ENCODE measurements around the gene RRM2. TPM values are rescaled to one million over a fixed set of nuclear protein-coding genes. Genes with fewer than 3 reads are reported as not detected.

The RRM2 gene
- polyA plus RNA-seq, 1 donor (not counting 4 experiments of a cell fraction or from before 2014, with no cell fraction given), result 25.7 TPM

- Histone ChIP-seq H3K9me3 (ENCODE audit: control insufficient read depth, low read depth, low read length) (no peaks in the 10 kb centered on the region), H3K9ac (ENCODE audit: control insufficient read depth, extremely low read depth, insufficient read depth, low read length) (no peak overlapping the region), H3K36me3 (ENCODE audit: control insufficient read depth in 2 of 2, extremely low read depth in 1 of 2, insufficient read depth in 2 of 2, low read length in 2 of 2) (no peaks in the 10 kb centered on the region), H2AFZ (ENCODE audit: control insufficient read depth, low read length) (no peak overlapping the region), H3K9me1 (ENCODE audit: control insufficient read depth, extremely low read depth, insufficient read depth, low read length) (no peaks in the 10 kb centered on the region), H3K4me1 (ENCODE audit: control insufficient read depth, extremely low read depth, insufficient read depth, low read length) (peaks cover 9% of the 10 kb centered on the region), H4K20me1 (ENCODE audit: control insufficient read depth, extremely low read depth, insufficient read depth, low read length) (no peaks in the 10 kb centered on the region), H3K4me2 (ENCODE audit: control insufficient read depth, extremely low read depth, insufficient read depth, low read depth, low read length) (no peak overlapping the region), H3K4me3 (ENCODE audit: control insufficient read depth in 2 of 3, extremely low read depth in 1 of 3, insufficient read depth in 2 of 3, low read depth in 1 of 3, low read length in 3 of 3) (no peak overlapping the region), H3K27ac (ENCODE audit: control insufficient read depth, insufficient read depth, low read length) (no peak overlapping the region), H3K79me2 (ENCODE audit: control insufficient read depth, insufficient read depth, low read length) (no peaks in the 10 kb centered on the region), H3K27me3 (ENCODE audit: control insufficient read depth, extremely low read depth, insufficient read depth, low read length) (no peaks in the 10 kb centered on the region)
- DNase-seq (ENCODE audit: low read depth, low spot score) (no peak), FAIRE-seq (no peak)
- dilution Hi-C loops (cut with MboI; ENCODE audit: extremely low pct_ligation_motif_present, low sequenced_read_pairs), result no loop called here
- no peak for TF ChIP-seq EZH2 (IDR thresholded peaks at IDR 0.05; ENCODE audit: low read length)
- no peak for TF ChIP-seq CTCF (optimal IDR thresholded peaks at IDR 0.05 in 1 of 3, IDR thresholded peaks at IDR 0.05 in 1 of 3, conservative IDR thresholded peaks at IDR 0.05 in 1 of 3; ENCODE audit: extremely low read depth in 1 of 3, insufficient read depth in 2 of 3, low read length in 3 of 3)
These were observed 44.2 kb downstream of the RRM2 start for GRCh38 chr2:10166676-10167292.

- Histone ChIP-seq H3K27me3 (ENCODE audit: control insufficient read depth, extremely low read depth, insufficient read depth, low read length) (no peaks in the 10 kb centered on the region), H3K4me1 (ENCODE audit: control insufficient read depth, extremely low read depth, insufficient read depth, low read length) (peaks cover 6% of the 10 kb centered on the region), H3K4me3 (ENCODE audit: control insufficient read depth in 2 of 3, extremely low read depth in 1 of 3, insufficient read depth in 2 of 3, low read depth in 1 of 3, low read length in 3 of 3) (no peak overlapping the region), H3K9me3 (ENCODE audit: control insufficient read depth, low read depth, low read length) (no peaks in the 10 kb centered on the region), H3K4me2 (ENCODE audit: control insufficient read depth, extremely low read depth, insufficient read depth, low read depth, low read length) (no peak overlapping the region), H3K36me3 (ENCODE audit: control insufficient read depth in 2 of 2, extremely low read depth in 1 of 2, insufficient read depth in 2 of 2, low read length in 2 of 2) (no peaks in the 10 kb centered on the region), H3K9ac (ENCODE audit: control insufficient read depth, extremely low read depth, insufficient read depth, low read length) (no peak overlapping the region), H2AFZ (ENCODE audit: control insufficient read depth, low read length) (no peak overlapping the region), H4K20me1 (ENCODE audit: control insufficient read depth, extremely low read depth, insufficient read depth, low read length) (no peaks in the 10 kb centered on the region), H3K9me1 (ENCODE audit: control insufficient read depth, extremely low read depth, insufficient read depth, low read length) (no peaks in the 10 kb centered on the region), H3K27ac (ENCODE audit: control insufficient read depth, insufficient read depth, low read length) (no peak overlapping the region), H3K79me2 (ENCODE audit: control insufficient read depth, insufficient read depth, low read length) (no peaks in the 10 kb centered on the region)
- TF ChIP-seq EZH2 (IDR thresholded peaks at IDR 0.05; ENCODE audit: low read length) (no peak), CTCF (optimal IDR thresholded peaks at IDR 0.05 in 1 of 3, IDR thresholded peaks at IDR 0.05 in 1 of 3, conservative IDR thresholded peaks at IDR 0.05 in 1 of 3; ENCODE audit: extremely low read depth in 1 of 3, insufficient read depth in 2 of 3, low read length in 3 of 3) (no peak)
- FAIRE-seq (no peak), DNase-seq (ENCODE audit: low read depth, low spot score) (no peak)
- dilution Hi-C loops (cut with MboI; ENCODE audit: extremely low pct_ligation_motif_present, low sequenced_read_pairs), result no loop called here
These were observed 44.8 kb downstream of the RRM2 start for GRCh38 chr2:10167316-10167715.
